Trophoblast cell (in vitro differentiated cells and primary cell): ENCODE measurements around the gene TOX2.

Experiments
- DNase-seq, 2 donors: peaks; one replicate each; pipeline ENCODE4 v3.0.0-alpha.2; 2016
- H2AFZ ChIP-seq: 2 replicates; pipeline ENCODE4 v1.6.1; 2013; ENCODE audit warnings: low read length, moderate library complexity, mild to moderate bottlenecking; ENCODE audit not compliant: insufficient read depth, poor library complexity
- H2AK5ac ChIP-seq: 2 replicates; pipeline ENCODE4 v1.6.1; 2013; ENCODE audit warnings: mild to moderate bottlenecking, low read length
- H2BK120ac ChIP-seq: 2 replicates; pipeline ENCODE4 v1.6.1; 2013; ENCODE audit warnings: low read length, mild to moderate bottlenecking, moderate library complexity; ENCODE audit not compliant: insufficient read depth, poor library complexity
- H2BK12ac ChIP-seq: 2 replicates; pipeline ENCODE4 v1.6.1; 2013; ENCODE audit warnings: mild to moderate bottlenecking, low read length, moderate library complexity
- H2BK5ac ChIP-seq: 2 replicates; pipeline ENCODE4 v1.6.1; 2013; ENCODE audit warnings: low read length, low read depth, moderate library complexity, mild to moderate bottlenecking; ENCODE audit not compliant: poor library complexity
- H3K14ac ChIP-seq: 2 replicates; pipeline ENCODE4 v1.6.1; 2013; ENCODE audit warnings: mild to moderate bottlenecking, low read length
- H3K18ac ChIP-seq: 2 replicates; pipeline ENCODE4 v1.6.1; 2013; ENCODE audit warnings: mild to moderate bottlenecking, low read length
- H3K23ac ChIP-seq: 2 replicates; pipeline ENCODE4 v1.6.1; 2013; ENCODE audit warnings: low read length
- H3K27ac ChIP-seq: 2 replicates; pipeline ENCODE4 v1.5.1; 2013; ENCODE audit warnings: low read depth, mild to moderate bottlenecking, inconsistent platforms, low read length, moderate library complexity
- H3K27me3 ChIP-seq: 2 replicates; pipeline ENCODE4 v1.6.1; 2013; ENCODE audit warnings: inconsistent platforms, mild to moderate bottlenecking, low read length, moderate library complexity; ENCODE audit not compliant: insufficient read depth
- H3K36me3 ChIP-seq, 2 experiments: 1 replicate in 1 of 2; 2 replicates in 1 of 2; pipeline ENCODE4 v1.6.1; 2013; ENCODE audit warnings: low read length in 2 of 2, mild to moderate bottlenecking in 2 of 2, moderate library complexity in 1 of 2; ENCODE audit not compliant: insufficient read depth in 2 of 2, control insufficient read depth in 1 of 2
- H3K4ac ChIP-seq: 2 replicates; pipeline ENCODE4 v1.6.1; 2013; ENCODE audit warnings: low read depth, mild to moderate bottlenecking, low read length, moderate library complexity
- H3K4me1 ChIP-seq, 2 experiments: 1 replicate in 1 of 2; 2 replicates in 1 of 2; pipeline ENCODE4 v1.6.1; 2013; ENCODE audit warnings: low read length in 2 of 2, mild to moderate bottlenecking in 2 of 2, moderate library complexity in 1 of 2; ENCODE audit not compliant: insufficient read depth in 2 of 2, control insufficient read depth in 1 of 2
- H3K4me2 ChIP-seq: 2 replicates; pipeline ENCODE4 v1.6.1; 2013; ENCODE audit warnings: inconsistent platforms, mild to moderate bottlenecking, low read length, moderate library complexity
- H3K4me3 ChIP-seq: 2 replicates; pipeline ENCODE4 v1.5.1; 2013; ENCODE audit warnings: mild to moderate bottlenecking, low read depth, low read length, inconsistent platforms
- H3K79me1 ChIP-seq: one replicate; pipeline ENCODE4 v1.6.1; 2013; ENCODE audit warnings: low read length
- H3K79me2 ChIP-seq: 2 replicates; pipeline ENCODE4 v1.6.1; 2013; ENCODE audit warnings: low read length, mild to moderate bottlenecking; ENCODE audit not compliant: control insufficient read depth, insufficient read depth, poor library complexity
- H3K9ac ChIP-seq: 2 replicates; pipeline ENCODE4 v1.6.1; 2013; ENCODE audit warnings: mild to moderate bottlenecking, low read length
- H3K9me3 ChIP-seq: 2 replicates; pipeline ENCODE4 v1.6.1; 2013; ENCODE audit warnings: low read depth, mild to moderate bottlenecking, control low read depth, inconsistent platforms, low read length; ENCODE audit not compliant: insufficient read depth
- H4K12ac ChIP-seq: 2 replicates; pipeline ENCODE4 v1.6.1; 2013; ENCODE audit warnings: low read depth, mild to moderate bottlenecking, low read length, moderate library complexity
- H4K8ac ChIP-seq: 2 replicates; pipeline ENCODE4 v1.6.1; 2013; ENCODE audit warnings: low read depth, mild to moderate bottlenecking, low read length, moderate library complexity
- H4K91ac ChIP-seq: one replicate; pipeline ENCODE4 v1.6.1; 2013; ENCODE audit warnings: low read depth, mild to moderate bottlenecking, low read length, moderate library complexity
- WGBS: extraction: QIAGEN DNeasy Blood & Tissue Kit; methylation state at CpG from one replicate; pipeline ENCODE4 v1.1.7; 2013; ENCODE audit warnings: missing lambda C conversion rate; ENCODE audit not compliant: insufficient read length, insufficient coverage; ENCODE audit errors: extremely low coverage; 5-methylcytosine and 5-hydroxymethylcytosine counted together

Gene TOX2

GRCh38 chr20:44072384-44072783 is 157.7 kb downstream of the TOX2 start:
- no peaks in the 10 kb centered on the region for H3K27me3 ChIP-seq
- H2AK5ac ChIP-seq, result no peak overlapping the region
- no peak overlapping the region for H3K27ac ChIP-seq
- H4K8ac ChIP-seq, result no peak overlapping the region
- H3K18ac ChIP-seq, result no peak overlapping the region
- H3K9me3 ChIP-seq, result peaks cover 4% of the 10 kb centered on the region
- H3K4me2 ChIP-seq, result no peak overlapping the region
- H4K91ac ChIP-seq, result no peak overlapping the region
- no peak overlapping the region for H3K4ac ChIP-seq
- no peaks in the 10 kb centered on the region for H3K36me3 ChIP-seq
- no CpG with 5 or more reads among the region's 6 CpGs for WGBS
- H2BK12ac ChIP-seq, result no peak overlapping the region
- no peak overlapping the region for H2BK5ac ChIP-seq
- H2BK120ac ChIP-seq, result no peak overlapping the region
- H3K79me1 ChIP-seq, result no peaks in the 10 kb centered on the region
- no peak for DNase-seq
- H3K9ac ChIP-seq, result no peak overlapping the region
- H3K4me3 ChIP-seq, result no peak overlapping the region
- H3K14ac ChIP-seq, result no peak overlapping the region
- H3K4me1 ChIP-seq, result no peaks in the 10 kb centered on the region
- H2AFZ ChIP-seq, result no peak overlapping the region
- H3K79me2 ChIP-seq, result no peaks in the 10 kb centered on the region
- H3K23ac ChIP-seq, result no peak overlapping the region
- no peak overlapping the region for H4K12ac ChIP-seq

- DNase-seq, result no peak
- H4K12ac ChIP-seq, result no peak overlapping the region
- no peaks in the 10 kb centered on the region for H3K36me3 ChIP-seq
- H3K4me1 ChIP-seq, result no peaks in the 10 kb centered on the region
- no peak overlapping the region for H3K23ac ChIP-seq
- no peak overlapping the region for H4K91ac ChIP-seq
- peaks cover 2% of the 10 kb centered on the region for H3K9me3 ChIP-seq
- H2BK12ac ChIP-seq, result no peak overlapping the region
- H3K4me3 ChIP-seq, result no peak overlapping the region
- H2BK5ac ChIP-seq, result no peak overlapping the region
- H4K8ac ChIP-seq, result no peak overlapping the region
- H3K18ac ChIP-seq, result no peak overlapping the region
- H2AFZ ChIP-seq, result no peak overlapping the region
- no peak overlapping the region for H3K27ac ChIP-seq
- H3K79me2 ChIP-seq, result no peaks in the 10 kb centered on the region
- no peak overlapping the region for H2AK5ac ChIP-seq
- no peak overlapping the region for H3K4ac ChIP-seq
- no CpG with 5 or more reads among the region's 16 CpGs for WGBS
- no peaks in the 10 kb centered on the region for H3K27me3 ChIP-seq
- H3K79me1 ChIP-seq, result no peaks in the 10 kb centered on the region
- H3K14ac ChIP-seq, result no peak overlapping the region
- no peak overlapping the region for H3K4me2 ChIP-seq
- H3K9ac ChIP-seq, result no peak overlapping the region
- H2BK120ac ChIP-seq, result no peak overlapping the region
These were observed 158.5 kb downstream of the TOX2 start for GRCh38 chr20:44073011-44073674.

GRCh38 chr20:44073675-44074071 is 159.0 kb downstream of the TOX2 start:
- WGBS, result no CpG with 5 or more reads among the region's 6 CpGs
- Histone ChIP-seq H3K4me2 (no peak overlapping the region), H3K79me1 (no peaks in the 10 kb centered on the region)

GRCh38 chr20:44074252-44075151 is 159.8 kb downstream of the TOX2 start:
- no peak overlapping the region for H3K4me3 ChIP-seq
- no peak overlapping the region for H2AFZ ChIP-seq
- no peak overlapping the region for H2BK5ac ChIP-seq
- H3K27me3 ChIP-seq, result no peaks in the 10 kb centered on the region
- H3K27ac ChIP-seq, result no peak overlapping the region
- no CpG with 5 or more reads among the region's 12 CpGs for WGBS
- no peak overlapping the region for H2BK120ac ChIP-seq
- no peak overlapping the region for H3K23ac ChIP-seq
- H3K79me1 ChIP-seq, result no peaks in the 10 kb centered on the region
- no peak overlapping the region for H2BK12ac ChIP-seq
- no peaks in the 10 kb centered on the region for H3K36me3 ChIP-seq
- H2AK5ac ChIP-seq, result no peak overlapping the region
- H3K79me2 ChIP-seq, result no peaks in the 10 kb centered on the region
- no peak for DNase-seq
- no peak overlapping the region for H3K18ac ChIP-seq
- no peak overlapping the region for H4K8ac ChIP-seq
- H3K14ac ChIP-seq, result no peak overlapping the region
- no peak overlapping the region for H3K4me2 ChIP-seq
- no peak overlapping the region for H4K12ac ChIP-seq
- no peaks in the 10 kb centered on the region for H3K4me1 ChIP-seq
- peaks cover 2% of the 10 kb centered on the region for H3K9me3 ChIP-seq
- no peak overlapping the region for H3K9ac ChIP-seq
- H3K4ac ChIP-seq, result no peak overlapping the region
- no peak overlapping the region for H4K91ac ChIP-seq

More at GRCh38 chr20:44073675-44074071, 159.0 kb downstream of the TOX2 start:
- Histone ChIP-seq H2AK5ac (no peak overlapping the region), H3K9ac (no peak overlapping the region), H3K18ac (no peak overlapping the region), H2BK5ac (no peak overlapping the region), H3K4me3 (no peak overlapping the region), H4K12ac (no peak overlapping the region), H3K9me3 (peaks cover 2% of the 10 kb centered on the region), H3K14ac (no peak overlapping the region), H3K4ac (no peak overlapping the region), H2BK120ac (no peak overlapping the region), H3K27ac (no peak overlapping the region), H4K91ac (no peak overlapping the region), H3K79me2 (no peaks in the 10 kb centered on the region), H4K8ac (no peak overlapping the region), H3K27me3 (no peaks in the 10 kb centered on the region), H3K23ac (no peak overlapping the region), H2BK12ac (no peak overlapping the region), H2AFZ (no peak overlapping the region), H3K36me3 (no peaks in the 10 kb centered on the region), H3K4me1 (no peaks in the 10 kb centered on the region)
- DNase-seq, result no peak
